Stomach smooth muscle (tissue), 2 donors: Measurements from ENCODE around the gene LBHD2.

Experiments used
- H3K27ac ChIP-seq: one replicate; pipeline ENCODE4 v1.7.0; 2013; ENCODE audit warnings: mild to moderate bottlenecking, low read length, inconsistent platforms
- H3K27me3 ChIP-seq, 2 donors: one replicate each; pipeline ENCODE4 v1.7.0; 2013; ENCODE audit warnings: low read length in 2 of 2; ENCODE audit not compliant: insufficient read depth in 2 of 2, control insufficient read depth in 1 of 2
- H3K36me3 ChIP-seq, 2 donors: one replicate each; pipeline ENCODE4 v1.7.0; 2013; ENCODE audit warnings: low read length in 2 of 2; ENCODE audit not compliant: control insufficient read depth in 2 of 2, insufficient read depth in 2 of 2
- H3K4me1 ChIP-seq: one replicate; pipeline ENCODE4 v1.7.0; 2013; ENCODE audit warnings: low read length; ENCODE audit not compliant: control insufficient read depth, insufficient read depth
- H3K4me3 ChIP-seq, 2 donors: one replicate each; pipeline ENCODE4 v1.7.0; 2013; ENCODE audit warnings: low read length in 2 of 2
- H3K9ac ChIP-seq, 2 donors: one replicate each; pipeline ENCODE4 v1.7.0; 2013; ENCODE audit warnings: low read length in 2 of 2, mild to moderate bottlenecking in 1 of 2
- H3K9me3 ChIP-seq, 2 donors: one replicate each; pipeline ENCODE4 v1.7.0; 2013; ENCODE audit warnings: low read length in 2 of 2; ENCODE audit not compliant: control insufficient read depth in 2 of 2
- donor health status: healthy.
- donor health status: Pancreatic carcinoma.

LBHD2 gene

DNA sequence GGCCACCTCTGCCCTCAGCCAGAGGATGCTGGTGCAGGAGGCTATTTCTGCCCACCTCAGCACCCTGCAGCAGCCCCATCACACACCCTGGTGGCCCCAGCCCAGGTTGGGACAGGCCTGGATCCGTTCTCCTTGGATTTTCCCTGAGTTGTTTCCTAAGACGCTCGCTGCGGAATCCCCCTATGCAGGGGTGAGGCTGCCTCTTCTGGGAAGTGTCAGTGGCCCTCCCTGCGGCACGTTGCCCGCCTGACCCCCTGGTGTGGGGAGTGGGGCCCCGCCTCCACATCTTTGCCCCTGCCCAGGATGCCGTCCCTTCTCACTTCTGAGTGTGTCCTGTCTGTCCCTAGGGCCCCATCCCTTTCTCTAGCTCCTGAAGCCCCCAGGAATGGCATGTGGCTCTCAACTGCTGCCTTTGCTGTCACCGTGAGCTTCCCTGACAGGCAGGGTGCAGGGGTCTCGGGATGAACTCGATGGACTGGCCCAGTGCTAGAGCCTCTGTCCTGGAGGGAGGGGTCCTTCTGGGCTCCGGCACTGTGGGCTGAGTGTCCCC lies 9.9 kb downstream of the LBHD2 start:
- H3K4me3 ChIP-seq = no peak overlapping the region
- no peak overlapping the region for H3K9ac ChIP-seq
- no peak overlapping the region for H3K27ac ChIP-seq
- H3K4me1 ChIP-seq = peaks cover 16% of the 10 kb centered on the region
- peaks cover 0 to 6% of the 10 kb centered on the region in 2 donors for H3K27me3 ChIP-seq
- H3K9me3 ChIP-seq = no peaks in the 10 kb centered on the region
- H3K36me3 ChIP-seq = no peaks in the 10 kb centered on the region

DNA sequence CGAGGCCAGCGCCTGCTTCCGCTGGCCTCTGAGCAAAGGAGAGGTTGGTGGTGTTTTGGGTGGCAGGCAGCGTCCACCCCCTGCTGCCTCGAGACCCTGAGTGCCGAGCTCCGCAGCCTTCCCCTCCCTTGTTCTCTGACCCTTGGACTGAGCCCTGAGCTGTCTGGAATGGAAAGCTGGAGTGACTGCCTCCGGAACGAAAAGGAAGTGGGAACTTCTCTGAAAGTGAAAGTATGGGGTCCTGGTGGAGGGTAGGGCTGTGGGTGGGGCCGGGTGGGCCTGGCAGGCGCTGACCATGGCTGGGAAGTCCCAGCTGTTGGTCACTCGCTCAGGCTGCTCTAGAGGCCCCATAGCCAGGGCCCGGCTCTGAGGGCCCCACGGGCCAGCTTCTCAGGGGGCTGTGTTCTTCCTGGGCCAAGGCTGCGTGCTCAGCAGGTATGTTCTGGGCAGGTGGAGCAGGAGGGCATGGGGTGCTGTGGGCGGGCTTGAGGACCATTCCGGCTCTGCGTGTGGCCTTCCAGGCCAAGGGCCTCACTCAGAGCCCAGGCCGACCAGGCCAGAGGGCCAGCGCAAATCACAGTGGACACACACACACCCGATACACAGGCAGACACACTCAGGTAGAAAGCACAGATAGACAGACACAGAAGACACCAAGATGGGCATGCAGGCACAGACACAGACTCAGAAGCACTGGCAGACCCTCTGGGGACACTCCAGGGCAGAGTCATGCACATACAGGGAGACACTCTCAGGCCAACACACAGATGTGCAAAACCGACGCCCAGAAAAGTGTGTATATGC lies 10.6 kb downstream of the LBHD2 start, which contains the start of gene EXOC3L4:
Gene EXOC3L4, plus strand, starts transcription at position 320 of the 804 bp plus-strand sequence. CDS start 5,495 bp downstream, outside the sequence.
- peak within 1 kb of the TSS in 1 of 2 donors; percentile 58 for H3K4me3 ChIP-seq
- H3K4me1 ChIP-seq = peaks cover 20% of the 10 kb centered on the region
- H3K9me3 ChIP-seq = no peaks in the 10 kb centered on the region
- H3K27me3 ChIP-seq = peaks cover 0 to 6% of the 10 kb centered on the region in 2 donors
- H3K9ac ChIP-seq = peak within 1 kb of the TSS in 1 of 2 donors; percentile 29
- no peaks in the 10 kb centered on the region for H3K36me3 ChIP-seq
- H3K27ac ChIP-seq = peak within 1 kb of the TSS; percentile 24

DNA sequence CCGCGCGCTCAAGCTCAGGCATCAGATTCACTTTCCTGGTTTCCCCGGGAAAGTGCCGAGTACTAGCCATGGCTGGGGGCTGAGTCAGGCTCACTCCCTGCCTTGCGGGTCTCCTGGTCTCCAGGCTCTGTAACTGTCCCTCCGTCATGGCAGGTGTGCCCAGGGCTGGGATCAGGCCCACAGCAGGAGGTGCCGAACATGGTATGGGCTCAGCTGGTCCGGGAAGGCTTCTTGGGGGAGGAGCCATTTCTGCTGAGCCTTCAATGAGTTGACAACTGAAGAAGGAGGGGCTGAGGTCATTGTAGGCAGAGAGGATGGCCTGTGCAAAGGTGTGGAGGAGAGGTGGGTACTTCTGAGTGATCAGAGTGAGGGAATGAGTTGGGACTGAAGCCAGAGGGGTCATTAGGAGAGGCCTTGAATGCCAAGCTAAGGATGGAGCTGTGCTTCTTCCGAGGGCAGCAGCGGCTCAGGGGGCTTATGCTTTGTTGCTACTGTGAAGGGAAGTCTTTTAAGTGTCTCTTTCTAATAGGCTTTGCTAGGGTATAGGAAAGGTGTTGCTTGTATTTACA lies 11.3 kb downstream of the LBHD2 start:
- peak overlapping the region in 1 of 2 donors; percentile 58 for H3K4me3 ChIP-seq
- H3K27me3 ChIP-seq = peaks cover 3 to 11% of the 10 kb centered on the region in 2 donors
- no peaks in the 10 kb centered on the region for H3K36me3 ChIP-seq
- H3K4me1 ChIP-seq = peaks cover 20% of the 10 kb centered on the region
- H3K27ac ChIP-seq = peak overlapping the region; percentile 24
- no peaks in the 10 kb centered on the region for H3K9me3 ChIP-seq
- H3K9ac ChIP-seq = no peak overlapping the region

DNA sequence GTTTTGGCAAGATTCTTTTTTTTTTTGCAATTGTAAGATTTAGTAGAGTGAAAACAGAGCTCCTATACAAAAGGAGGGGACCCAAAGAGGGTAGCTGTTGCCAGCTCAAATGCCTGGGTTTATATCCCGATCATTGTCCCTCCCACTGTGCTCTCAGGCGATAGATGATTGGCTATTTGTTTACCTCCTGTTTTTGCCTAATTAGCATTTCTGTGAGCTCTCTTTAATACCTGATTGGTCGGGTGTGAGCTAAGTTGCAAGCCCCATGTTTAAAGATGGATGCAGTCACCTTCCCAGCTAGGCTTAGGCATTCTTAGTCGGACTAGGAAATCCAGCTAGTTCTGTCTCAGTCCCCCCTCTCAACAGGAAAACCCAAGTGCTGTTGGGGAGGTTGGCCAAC lies 12.4 kb downstream of the LBHD2 start:
- Histone ChIP-seq H3K4me3 (no peak overlapping the region), H3K27me3 (peaks cover 7 to 8% of the 10 kb centered on the region in 2 donors), H3K36me3 (no peaks in the 10 kb centered on the region), H3K4me1 (peaks cover 14% of the 10 kb centered on the region), H3K9ac (no peak overlapping the region), H3K27ac (no peak overlapping the region), H3K9me3 (no peaks in the 10 kb centered on the region)

DNA sequence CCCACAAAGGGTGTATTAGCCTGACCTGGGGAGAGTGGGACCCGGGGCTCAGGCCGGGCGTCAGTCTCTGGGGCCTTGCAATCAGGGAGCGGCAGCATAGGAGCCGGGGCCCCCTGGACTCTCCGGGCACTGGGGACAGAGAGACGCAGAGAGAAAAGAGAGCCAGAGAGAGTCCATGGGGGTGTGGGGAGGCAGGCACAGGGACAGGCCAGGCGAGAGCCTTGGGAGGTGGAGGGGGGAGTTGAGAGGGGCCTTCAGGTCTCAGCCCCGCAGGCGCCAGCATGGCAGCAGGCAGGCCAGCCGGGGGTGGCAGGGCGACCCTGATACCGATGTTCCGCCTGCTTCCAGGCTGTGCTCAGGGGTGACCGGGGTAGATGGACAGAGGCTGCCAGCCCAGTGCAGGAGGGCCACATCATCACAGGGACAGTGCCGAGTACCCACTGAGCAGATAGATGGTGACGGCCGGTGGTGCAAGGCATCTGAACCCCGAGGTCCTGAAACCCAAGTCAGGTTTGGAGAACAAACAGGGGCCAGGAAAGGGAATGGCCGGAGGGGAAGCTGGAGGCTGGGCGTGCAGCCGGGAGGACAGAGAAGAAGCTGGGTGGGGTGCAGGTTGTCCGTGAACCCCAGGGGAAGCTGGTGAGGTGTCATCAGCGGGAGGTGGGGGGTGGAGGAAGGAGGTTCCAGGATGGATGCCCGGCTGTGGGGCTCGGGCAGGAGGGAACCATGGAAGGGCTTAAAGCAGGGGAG lies 13.4 kb downstream of the LBHD2 start:
- H3K27ac ChIP-seq = no peak overlapping the region
- H3K27me3 ChIP-seq = peaks cover 12 to 16% of the 10 kb centered on the region in 2 donors
- H3K9ac ChIP-seq = no peak overlapping the region
- no peak overlapping the region for H3K4me3 ChIP-seq
- peaks cover 13% of the 10 kb centered on the region for H3K4me1 ChIP-seq
- no peaks in the 10 kb centered on the region for H3K36me3 ChIP-seq
- no peaks in the 10 kb centered on the region for H3K9me3 ChIP-seq

DNA sequence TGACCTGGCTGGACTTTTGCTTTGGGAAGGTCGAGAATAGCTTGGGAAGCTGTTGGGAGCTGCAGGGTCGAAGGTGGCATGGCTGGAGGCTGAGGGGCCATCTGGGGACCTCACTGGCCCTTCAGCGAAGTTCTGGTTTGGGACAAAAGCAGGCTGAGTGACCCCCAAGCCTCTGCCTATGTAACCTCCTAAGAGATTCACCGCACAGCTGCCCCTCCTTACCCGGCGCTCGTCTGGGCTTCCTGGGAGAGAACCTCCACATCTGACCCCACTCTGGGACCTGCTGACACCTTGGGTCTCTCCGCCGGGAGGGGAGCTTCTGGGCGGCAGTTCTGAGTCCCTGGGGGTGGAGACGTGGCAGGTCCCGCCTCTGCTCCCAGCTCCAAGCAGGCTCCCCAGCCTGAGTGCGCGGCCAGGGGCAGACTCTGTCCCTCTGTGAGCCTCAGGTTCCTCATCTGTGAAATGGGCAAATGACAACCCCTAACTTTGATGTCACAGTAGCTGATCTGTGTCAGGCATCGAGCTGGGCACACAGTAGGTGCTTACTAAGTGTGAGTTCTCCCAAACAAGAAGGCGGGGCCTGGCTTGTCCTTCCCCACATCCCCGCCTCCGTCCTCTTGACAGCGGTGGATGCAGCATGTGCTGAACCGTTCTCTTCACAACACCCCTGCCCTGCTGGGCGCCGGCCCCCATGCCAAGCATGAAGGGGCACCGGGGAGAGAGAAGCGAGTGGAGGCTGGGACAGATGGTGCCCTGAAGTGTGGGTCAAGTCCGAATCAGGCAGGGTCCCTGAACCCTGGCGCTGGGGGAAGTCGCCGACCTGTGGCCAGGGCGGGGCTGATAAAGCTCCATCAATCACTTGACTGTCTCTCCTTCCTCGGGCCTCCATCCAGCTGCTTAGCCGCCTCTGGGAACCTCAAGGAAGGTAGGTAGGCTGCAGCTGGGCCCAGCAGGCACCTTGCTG lies 14.3 kb downstream of the LBHD2 start:
- Histone ChIP-seq H3K9ac (no peak overlapping the region), H3K4me1 (peaks cover 17% of the 10 kb centered on the region), H3K9me3 (no peaks in the 10 kb centered on the region), H3K36me3 (no peaks in the 10 kb centered on the region), H3K27me3 (peaks cover 16 to 23% of the 10 kb centered on the region in 2 donors), H3K27ac (no peak overlapping the region), H3K4me3 (no peak overlapping the region)

DNA sequence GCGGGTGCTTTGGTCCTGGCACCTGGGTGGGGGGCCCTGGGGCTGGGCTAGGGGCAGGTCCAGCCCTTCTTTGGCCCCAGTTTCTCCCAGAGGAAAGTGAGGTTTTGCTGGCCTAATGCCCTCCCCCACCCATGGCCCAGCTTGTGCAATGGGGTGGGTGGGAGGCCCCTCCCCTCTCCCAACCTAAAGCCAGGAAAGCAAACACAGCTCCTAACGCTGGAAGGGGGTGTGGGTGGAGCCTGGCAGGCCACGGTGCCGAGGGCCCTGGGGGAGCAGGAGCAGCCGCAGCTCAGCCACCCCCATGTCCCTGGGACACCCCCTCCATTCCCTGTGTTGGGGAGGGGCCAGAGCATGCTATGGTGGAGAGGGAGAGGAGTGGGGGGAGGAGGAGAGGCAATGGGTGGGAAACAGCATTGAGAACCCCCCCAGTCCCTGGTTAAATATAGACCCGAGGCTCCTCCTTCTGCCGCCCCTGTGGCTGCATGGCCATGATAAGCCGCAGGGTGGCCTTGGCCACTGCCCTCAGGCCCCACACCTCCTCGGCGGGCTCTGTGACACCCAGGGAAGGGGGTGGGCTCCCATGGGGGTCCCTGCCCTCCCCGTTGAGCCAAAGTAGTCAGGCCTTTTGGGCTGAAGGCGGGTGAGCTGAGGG lies 15.2 kb downstream of the LBHD2 start:
- Histone ChIP-seq H3K27me3 (peaks cover 23 to 32% of the 10 kb centered on the region in 2 donors), H3K9ac (no peak overlapping the region), H3K4me3 (no peak overlapping the region), H3K4me1 (peaks cover 20% of the 10 kb centered on the region), H3K27ac (no peak overlapping the region), H3K36me3 (no peaks in the 10 kb centered on the region), H3K9me3 (no peaks in the 10 kb centered on the region)

DNA sequence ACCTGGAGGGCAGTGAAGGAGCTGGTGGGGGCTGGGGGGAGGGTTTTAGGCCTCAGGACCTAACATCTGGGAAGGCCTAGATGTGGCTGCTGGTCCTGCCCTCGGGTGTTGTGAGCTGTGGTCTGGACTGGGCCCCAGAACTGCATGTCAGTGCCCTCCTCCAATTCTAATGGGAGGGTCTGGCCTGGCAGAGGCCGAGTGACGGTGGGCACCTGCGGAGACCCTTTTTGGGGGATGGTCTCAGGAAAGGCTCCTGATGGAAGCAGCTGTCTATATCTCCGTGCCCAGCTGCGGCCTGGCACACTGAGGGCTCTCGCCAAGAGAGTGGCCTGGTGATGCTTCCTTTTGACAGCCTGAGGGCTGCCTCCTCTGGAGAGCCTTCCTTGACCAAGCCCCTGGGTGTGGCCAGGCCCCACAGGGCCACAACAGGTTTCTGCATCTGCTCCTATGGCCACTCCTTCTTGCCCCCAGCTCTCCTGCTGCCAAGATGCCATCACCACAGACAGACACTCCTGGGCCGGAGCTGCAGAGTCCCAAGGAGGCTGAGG lies 15.8 kb downstream of the LBHD2 start:
- H3K4me3 ChIP-seq = no peak overlapping the region
- no peak overlapping the region for H3K27ac ChIP-seq
- no peaks in the 10 kb centered on the region for H3K36me3 ChIP-seq
- peaks cover 25% of the 10 kb centered on the region for H3K4me1 ChIP-seq
- peaks cover 29 to 38% of the 10 kb centered on the region in 2 donors for H3K27me3 ChIP-seq
- H3K9me3 ChIP-seq = no peaks in the 10 kb centered on the region
- no peak overlapping the region for H3K9ac ChIP-seq

DNA sequence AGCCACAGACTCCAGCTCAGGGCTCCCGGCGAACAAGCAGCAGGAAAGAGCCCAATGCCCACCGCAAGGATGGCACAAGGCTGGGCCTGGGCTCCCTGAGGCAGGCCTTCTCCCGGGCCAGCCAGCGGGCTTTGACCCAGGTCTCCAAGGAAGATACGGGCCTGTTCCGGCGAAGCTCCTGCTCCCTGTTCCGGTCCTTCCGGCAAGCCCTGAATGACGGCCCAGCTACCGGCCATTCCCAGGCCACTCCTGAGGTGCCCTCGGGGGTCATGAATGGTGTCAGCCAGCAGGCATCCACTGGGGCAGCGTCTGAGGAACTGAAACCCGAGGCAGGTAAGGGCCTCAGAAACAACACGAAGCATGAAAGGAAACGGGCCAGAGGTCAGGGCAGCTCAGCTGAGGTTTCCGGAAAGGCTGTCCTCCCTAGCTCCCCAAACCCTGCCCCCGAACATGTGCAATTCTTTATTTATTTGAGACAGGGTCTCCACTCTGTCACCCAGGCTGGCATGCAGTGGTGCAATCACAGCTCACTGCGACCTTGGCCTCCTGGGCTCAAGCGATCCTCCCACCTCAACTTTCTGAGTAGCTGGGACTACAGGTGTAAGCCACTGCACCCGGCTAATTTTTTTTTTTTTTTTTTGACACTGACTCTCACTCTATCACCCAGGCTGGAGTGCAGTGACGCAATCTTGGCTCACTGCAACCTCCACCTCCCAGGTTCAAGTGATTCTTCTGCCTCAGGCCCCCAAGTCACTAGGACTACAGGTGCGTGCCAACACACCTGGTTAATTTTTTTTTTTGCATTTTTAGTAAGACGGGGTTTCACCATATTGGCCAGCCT lies 16.5 kb downstream of the LBHD2 start:
- H3K27me3 ChIP-seq = peaks cover 29 to 39% of the 10 kb centered on the region in 2 donors
- H3K4me3 ChIP-seq = no peak overlapping the region
- H3K27ac ChIP-seq = no peak overlapping the region

More for the DNA sequence above, 16.5 kb downstream of the LBHD2 start:
- H3K4me1 ChIP-seq = peaks cover 32% of the 10 kb centered on the region
- no peaks in the 10 kb centered on the region for H3K9me3 ChIP-seq
- no peaks in the 10 kb centered on the region for H3K36me3 ChIP-seq
- no peak overlapping the region for H3K9ac ChIP-seq
